ENCODE results near the gene CCNF.
"Not testable (repeated sequence)": the region's sequence is repeated elsewhere in the genome, so short reads cannot be mapped to it uniquely, and the experiment has no call there.

Gene CCNF

GRCh38 chr16:2425825-2426430 lies 3.3 kb upstream of the CCNF start:
- no peak for DNase-seq (ENCODE audit: low read depth, low spot score)
- no peak overlapping the region for H3K4me3 ChIP-seq (ENCODE audit: low read length)

GRCh38 chr16:2426941-2427361 lies 2.3 kb upstream of the CCNF start:
- no peak for DNase-seq (ENCODE audit: low read depth, low spot score)
- H3K4me3 ChIP-seq (ENCODE audit: low read length), result no peak overlapping the region

- DNase-seq (ENCODE audit: low read depth, low spot score), result no peak
- H3K4me3 ChIP-seq (ENCODE audit: low read length), result no peak overlapping the region
These were observed 1.7 kb upstream of the CCNF start for GRCh38 chr16:2427526-2427925.

DNA sequence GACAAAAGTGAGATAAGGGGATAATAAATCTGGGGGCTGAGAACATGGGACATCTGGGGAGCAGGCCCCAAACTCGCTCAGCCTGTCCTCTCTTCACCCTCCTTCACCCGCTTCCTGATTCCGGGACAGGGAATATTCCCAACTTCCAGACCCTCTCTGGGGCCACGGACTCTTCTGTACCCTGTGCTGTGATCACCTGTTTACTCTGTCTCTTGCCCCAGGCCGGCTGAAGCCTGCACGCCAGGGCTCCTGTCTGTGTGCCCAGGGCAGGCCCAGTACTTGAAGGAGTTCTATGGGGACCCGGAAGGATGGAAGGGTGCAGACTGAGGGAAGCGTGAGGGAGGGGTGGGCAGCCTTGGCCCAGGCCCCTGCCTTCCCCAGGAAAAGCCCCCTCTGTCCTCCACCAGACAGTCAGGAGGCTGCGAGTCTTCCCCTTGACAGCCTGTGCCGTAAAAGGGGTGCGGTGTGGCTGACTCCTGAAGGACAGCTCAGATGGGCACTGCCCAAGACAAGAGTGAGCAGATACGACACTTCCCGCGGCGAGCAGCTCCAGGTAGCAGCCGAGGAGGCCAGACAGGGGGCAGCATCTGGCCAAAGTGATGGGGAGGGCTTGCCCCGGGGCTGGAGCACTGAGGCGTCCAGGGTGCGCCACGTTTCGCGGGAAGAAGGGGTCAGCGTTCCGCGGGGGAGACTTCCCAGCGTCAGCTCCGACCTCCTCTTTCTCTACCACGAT lies 1.0 kb upstream of the CCNF start:
- no peak for DNase-seq (ENCODE audit: low read depth, low spot score)

GRCh38 chr16:2428784-2429033 lies 538 bp upstream of the CCNF start:
- peak overlapping the region; percentile 71 for H3K4me3 ChIP-seq (ENCODE audit: low read length)
- no peak for DNase-seq (ENCODE audit: low read depth, low spot score)

More for the DNA sequence above, 1.0 kb upstream of the CCNF start:
- H3K4me3 ChIP-seq (ENCODE audit: low read length), result peak overlapping the region; percentile 71

- DNase-seq (ENCODE audit: low read depth, low spot score), result no peak
- H3K4me3 ChIP-seq (ENCODE audit: low read length), result peak overlapping the region; percentile 91
These were observed 770 bp downstream of the CCNF start for GRCh38 chr16:2429771-2430663.

GRCh38 chr16:2432286-2432685 lies 3.0 kb downstream of the CCNF start:
- no peak for DNase-seq (ENCODE audit: low read depth, low spot score)
- H3K4me3 ChIP-seq (ENCODE audit: low read length), result no peak overlapping the region

DNA sequence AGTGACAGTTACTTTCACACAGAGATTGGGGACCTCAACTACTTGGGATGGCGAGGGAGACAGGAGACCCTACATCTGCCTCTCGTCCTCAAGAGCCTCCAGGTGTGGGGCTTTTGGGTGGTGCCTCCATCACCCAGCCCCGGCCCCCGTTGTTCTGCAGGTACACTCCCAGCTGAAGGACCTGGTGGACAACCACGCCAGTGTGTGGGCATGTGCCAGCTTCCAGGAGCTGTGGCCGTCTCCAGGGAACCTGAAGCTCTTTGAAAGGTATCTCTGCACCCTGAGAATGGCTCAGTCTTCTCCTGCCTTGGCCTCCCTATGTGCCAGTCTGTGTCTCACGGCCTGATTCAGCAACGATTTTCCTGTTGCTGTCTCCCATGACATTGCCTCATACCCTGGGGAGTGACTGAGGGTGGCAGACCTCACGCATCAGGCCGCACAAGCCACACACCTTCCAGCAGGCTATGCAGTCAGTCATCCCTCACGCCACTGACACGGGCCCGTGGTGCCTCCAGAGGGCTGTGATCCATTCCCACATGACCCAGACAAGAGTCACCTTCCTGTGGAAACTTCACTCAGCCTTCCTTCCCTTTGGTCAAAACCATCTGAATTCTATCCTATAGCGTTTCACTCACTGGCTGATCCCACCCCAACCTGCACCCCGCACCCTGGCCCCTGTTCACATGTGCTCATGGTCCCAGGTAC lies 3.7 kb downstream of the CCNF start:
- no peak overlapping the region for H3K4me3 ChIP-seq (ENCODE audit: low read length)
- DNase-seq (ENCODE audit: low read depth, low spot score), result no peak

DNA sequence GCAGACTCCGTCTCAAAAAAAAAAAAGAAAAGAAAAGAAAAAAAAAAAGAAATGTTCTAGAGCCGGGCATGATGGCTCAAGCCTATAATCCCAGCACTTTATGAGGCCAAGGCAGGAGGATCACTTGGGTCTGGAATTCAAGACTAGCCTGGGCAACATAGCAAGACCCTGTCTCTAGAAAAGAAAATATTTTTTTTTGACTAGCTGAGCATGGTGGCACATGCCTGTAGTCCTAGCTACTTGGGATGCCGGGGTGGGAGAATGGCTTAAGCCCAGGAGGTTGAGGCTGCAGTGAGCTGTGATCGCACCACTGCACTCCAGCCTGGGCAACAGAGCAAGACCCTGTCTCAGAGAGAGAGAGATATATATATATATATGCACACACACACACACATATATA lies 6.0 kb downstream of the CCNF start:
- H3K4me3 ChIP-seq (ENCODE audit: low read length); DNase-seq (ENCODE audit: low read depth, low spot score): not testable (repeated sequence)

- no peak overlapping the region for H3K4me3 ChIP-seq (ENCODE audit: low read length)
- DNase-seq (ENCODE audit: low read depth, low spot score), result no peak
These were observed 6.9 kb downstream of the CCNF start for GRCh38 chr16:2436110-2436509.

DNA sequence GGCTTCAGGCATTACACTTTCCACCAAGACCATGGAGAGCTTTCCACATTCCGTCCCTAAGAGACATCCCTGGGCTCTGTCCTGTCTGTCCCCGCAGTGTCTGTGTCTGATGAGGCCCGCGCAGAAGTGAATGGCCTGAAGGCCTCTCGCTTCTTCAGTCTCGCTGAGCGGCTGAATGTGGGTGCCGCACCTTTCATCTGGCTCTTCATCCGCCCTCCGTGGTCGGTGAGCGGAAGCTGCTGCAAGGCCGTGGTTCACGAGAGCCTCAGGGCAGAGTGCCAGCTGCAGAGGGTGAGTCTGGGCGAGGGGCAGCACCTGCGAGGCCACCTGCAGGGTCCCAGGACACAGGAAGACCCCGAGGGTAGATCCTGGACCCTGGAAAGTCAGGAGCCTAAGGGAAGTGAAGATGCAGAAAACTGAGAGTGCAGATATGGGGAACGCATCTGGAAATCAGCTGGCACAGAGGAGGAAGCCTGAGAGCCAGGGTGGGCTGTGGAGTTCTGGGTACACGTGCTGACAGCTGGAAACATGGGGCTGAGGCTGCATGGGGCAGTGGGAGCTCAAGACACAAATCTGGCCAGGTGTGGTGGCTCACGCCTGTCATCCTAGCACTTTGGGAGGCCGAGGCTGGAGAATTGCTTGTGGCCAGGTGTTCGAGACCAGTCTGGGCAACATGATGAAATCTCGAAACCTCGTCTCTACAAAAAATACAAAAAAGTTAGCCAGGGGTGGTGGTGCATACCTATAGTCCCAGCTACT lies 8.0 kb downstream of the CCNF start:
- DNase-seq (ENCODE audit: low read depth, low spot score), result no peak
- H3K4me3 ChIP-seq (ENCODE audit: low read length), result no peak overlapping the region

- DNase-seq (ENCODE audit: low read depth, low spot score), result no peak
- no peak overlapping the region for H3K4me3 ChIP-seq (ENCODE audit: low read length)
These were observed 8.9 kb downstream of the CCNF start for GRCh38 chr16:2438121-2438520.

DNA sequence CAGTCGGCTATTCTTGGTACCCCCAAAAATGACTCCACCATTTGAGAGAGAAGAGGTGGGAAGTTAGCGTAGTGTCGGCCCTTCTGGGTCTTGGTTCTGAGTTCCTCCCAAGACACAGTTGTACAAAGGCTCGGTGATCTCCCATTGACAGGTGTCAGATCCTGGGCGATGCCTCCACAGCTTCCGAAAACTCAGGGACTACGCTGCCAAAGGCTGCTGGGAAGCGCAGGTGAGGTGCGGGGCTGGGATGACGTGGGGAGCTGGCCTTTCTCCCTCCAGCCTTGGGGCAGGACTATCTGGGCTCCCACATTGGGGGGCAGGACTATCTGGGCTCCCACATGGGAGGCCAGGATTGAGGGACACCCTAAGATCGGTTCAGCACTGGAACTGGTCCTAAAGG lies 10.4 kb downstream of the CCNF start:
- DNase-seq (ENCODE audit: low read depth, low spot score), result no peak
- no peak overlapping the region for H3K4me3 ChIP-seq (ENCODE audit: low read length)

- H3K4me3 ChIP-seq (ENCODE audit: low read length); DNase-seq (ENCODE audit: low read depth, low spot score): not testable (repeated sequence)
These were observed 12.0 kb downstream of the CCNF start for GRCh38 chr16:2441143-2441804.

DNA sequence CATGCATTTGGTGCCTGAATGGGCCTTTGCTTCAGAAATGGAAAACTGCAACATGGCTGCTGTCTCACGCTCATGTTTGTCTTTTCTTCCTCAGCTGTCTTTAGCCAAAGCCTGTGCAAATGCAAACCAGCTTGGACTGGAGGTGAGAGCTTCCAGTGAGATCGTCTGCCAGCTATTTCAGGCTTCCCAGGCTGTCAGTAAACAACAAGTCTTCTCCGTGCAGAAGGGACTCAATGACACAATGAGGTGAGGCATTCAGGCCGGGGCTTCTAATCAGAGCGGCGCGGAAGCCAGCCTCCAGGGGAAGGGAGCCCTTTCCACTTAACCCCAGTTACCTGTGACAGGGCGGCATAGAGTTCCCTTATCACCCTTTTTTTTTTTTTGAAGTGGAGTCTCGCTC lies 14.3 kb downstream of the CCNF start:
- DNase-seq (ENCODE audit: low read depth, low spot score), result no peak
- H3K4me3 ChIP-seq (ENCODE audit: low read length), result no peak overlapping the region

DNA sequence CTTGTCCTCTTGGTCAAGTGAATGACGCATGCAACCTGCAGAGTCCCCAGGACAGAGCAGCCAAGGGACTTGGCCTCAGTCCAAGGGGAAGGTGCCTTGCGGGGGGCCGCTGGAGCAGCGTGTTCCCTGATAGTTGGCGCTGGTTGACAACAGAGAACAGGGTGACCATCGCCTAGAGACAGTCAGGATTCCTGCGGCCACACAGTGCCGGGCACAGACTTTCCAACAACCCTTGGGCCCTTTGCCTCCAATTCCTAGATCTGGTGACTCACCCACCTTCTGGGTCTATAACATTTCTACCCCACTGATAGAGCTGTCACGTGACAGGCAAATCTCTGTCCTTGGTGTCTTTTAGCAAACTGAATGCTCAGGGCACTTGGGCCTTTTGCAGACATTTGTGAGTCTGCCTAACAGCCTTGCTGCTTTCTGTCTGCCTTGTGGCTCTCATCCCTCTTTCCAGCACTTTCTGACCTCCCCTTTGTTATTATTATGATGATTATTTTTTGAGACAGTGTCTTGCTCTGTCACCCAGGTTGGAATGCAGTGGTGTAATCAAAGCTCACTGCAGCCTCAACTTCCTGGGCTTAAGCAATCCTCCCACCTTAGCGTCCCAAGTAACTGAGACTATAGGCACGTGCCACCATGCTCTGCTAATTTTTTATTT lies 18.8 kb downstream of the CCNF start:
- H3K4me3 ChIP-seq (ENCODE audit: low read length), result no peak overlapping the region
- DNase-seq (ENCODE audit: low read depth, low spot score), result no peak

GRCh38 chr16:2449118-2449517 lies 19.9 kb downstream of the CCNF start:
- DNase-seq (ENCODE audit: low read depth, low spot score), result no peak
- no peak overlapping the region for H3K4me3 ChIP-seq (ENCODE audit: low read length)

DNA sequence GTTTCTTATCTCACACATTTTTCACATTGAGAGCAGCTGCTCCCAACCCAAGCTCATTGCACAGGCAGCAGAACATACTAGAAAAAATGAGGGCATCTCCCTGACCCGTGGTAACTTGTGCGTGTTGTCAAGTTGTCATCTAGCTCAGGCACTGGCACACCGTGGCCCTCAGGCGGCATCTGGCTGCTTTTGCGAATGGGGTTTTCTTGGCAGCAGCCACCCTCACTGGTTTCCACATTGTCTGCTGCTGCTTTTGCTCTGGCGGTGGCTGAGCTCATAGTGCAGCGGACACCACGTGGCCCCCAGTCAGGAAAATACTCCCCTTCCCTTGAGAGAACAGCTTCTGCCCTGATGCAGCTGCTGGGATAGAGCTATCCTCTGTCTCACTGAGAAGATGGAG lies 21.3 kb downstream of the CCNF start:
- H3K4me3 ChIP-seq (ENCODE audit: low read length), result no peak overlapping the region
- no peak for DNase-seq (ENCODE audit: low read depth, low spot score)

Measured in Jurkat, Clone E6-1 (cell line).